ENCODE results near the gene ARHGAP27. TPM values are rescaled to one million over a fixed set of nuclear protein-coding genes. Genes with fewer than 3 reads are reported as not detected.

The ARHGAP27 gene
- total and polyA plus RNA-seq, 9 of the 15 experiments (the other 6 are each of a cell fraction or from before 2014, with no cell fraction given), result 0.04 to 4.6 (median 2.1) TPM

DNA sequence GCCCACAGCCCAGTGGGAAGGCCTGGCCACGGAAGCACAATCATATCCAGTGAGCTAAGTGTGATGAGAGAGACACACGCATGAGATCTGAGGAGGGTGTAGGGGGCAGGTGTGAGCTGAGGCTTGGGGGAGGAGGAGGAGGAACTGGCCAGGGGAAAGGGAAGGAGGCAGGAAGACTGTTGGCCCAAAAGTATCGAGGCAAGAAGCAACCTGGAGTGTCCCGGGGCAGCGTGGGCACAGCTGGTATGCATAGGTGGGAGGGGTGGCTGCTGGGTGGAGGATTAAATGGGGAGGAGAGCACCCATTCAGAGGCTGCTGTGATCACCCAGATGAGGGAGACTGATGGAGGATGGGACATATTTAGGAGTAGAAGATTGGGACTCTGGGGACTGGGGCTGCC, 41.4 kb downstream of the ARHGAP27 start:
- TF ChIP-seq ATF7 (IDR thresholded peaks at IDR 0.05) (no peak), NFATC3 (IDR thresholded peaks at IDR 0.05) (no peak), ZNF668 (CRISPR knock-in tag; IDR thresholded peaks at IDR 0.05) (no peak), ETV5 (CRISPR knock-in tag; IDR thresholded peaks at IDR 0.05; ENCODE audit: low read depth) (no peak), NCOA4 (IDR thresholded peaks at IDR 0.05; ENCODE audit: partially characterized antibody) (no peak), MCM5 (IDR thresholded peaks at IDR 0.05; ENCODE audit: low read depth) (no peak), NEUROD1 (IDR thresholded peaks at IDR 0.05; ENCODE audit: borderline replicate concordance, low read depth, low read length, partially characterized antibody) (no peak)
- TF ChIP-seq, protein P1, sequence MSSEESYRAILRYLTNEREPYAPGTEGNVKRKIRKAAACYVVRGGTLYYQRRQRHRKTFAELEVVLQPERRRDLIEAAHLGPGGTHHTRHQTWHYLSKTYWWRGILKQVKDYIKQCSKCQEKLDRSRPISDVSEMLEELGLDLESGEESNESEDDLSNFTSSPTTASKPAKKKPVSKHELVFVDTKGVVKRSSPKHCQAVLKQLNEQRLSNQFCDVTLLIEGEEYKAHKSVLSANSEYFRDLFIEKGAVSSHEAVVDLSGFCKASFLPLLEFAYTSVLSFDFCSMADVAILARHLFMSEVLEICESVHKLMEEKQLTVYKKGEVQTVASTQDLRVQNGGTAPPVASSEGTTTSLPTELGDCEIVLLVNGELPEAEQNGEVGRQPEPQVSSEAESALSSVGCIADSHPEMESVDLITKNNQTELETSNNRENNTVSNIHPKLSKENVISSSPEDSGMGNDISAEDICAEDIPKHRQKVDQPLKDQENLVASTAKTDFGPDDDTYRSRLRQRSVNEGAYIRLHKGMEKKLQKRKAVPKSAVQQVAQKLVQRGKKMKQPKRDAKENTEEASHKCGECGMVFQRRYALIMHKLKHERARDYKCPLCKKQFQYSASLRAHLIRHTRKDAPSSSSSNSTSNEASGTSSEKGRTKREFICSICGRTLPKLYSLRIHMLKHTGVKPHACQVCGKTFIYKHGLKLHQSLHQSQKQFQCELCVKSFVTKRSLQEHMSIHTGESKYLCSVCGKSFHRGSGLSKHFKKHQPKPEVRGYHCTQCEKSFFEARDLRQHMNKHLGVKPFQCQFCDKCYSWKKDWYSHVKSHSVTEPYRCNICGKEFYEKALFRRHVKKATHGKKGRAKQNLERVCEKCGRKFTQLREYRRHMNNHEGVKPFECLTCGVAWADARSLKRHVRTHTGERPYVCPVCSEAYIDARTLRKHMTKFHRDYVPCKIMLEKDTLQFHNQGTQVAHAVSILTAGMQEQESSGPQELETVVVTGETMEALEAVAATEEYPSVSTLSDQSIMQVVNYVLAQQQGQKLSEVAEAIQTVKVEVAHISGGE (CRISPR knock-in tag; IDR thresholded peaks at IDR 0.05), result no peak
- TF ChIP-seq, protein P2, sequence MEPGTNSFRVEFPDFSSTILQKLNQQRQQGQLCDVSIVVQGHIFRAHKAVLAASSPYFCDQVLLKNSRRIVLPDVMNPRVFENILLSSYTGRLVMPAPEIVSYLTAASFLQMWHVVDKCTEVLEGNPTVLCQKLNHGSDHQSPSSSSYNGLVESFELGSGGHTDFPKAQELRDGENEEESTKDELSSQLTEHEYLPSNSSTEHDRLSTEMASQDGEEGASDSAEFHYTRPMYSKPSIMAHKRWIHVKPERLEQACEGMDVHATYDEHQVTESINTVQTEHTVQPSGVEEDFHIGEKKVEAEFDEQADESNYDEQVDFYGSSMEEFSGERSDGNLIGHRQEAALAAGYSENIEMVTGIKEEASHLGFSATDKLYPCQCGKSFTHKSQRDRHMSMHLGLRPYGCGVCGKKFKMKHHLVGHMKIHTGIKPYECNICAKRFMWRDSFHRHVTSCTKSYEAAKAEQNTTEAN (CRISPR knock-in tag; IDR thresholded peaks at IDR 0.05), result no peak
- no TSS peak for BruUV-seq (replicated peaks)
- ChIA-PET POLR2A (interaction anchor here (0.5 to 0.8 kb wide), 2 partner anchors 55 to 114 kb away, joined by 3 to 4 read pairs; no protein-coding TSS in a partner anchor), CTCF (ENCODE audit: low intra/inter-chr PET ratio) (no interaction called here)
- Histone ChIP-seq H2AFZ (ENCODE audit: low read depth, low read length) (no peak overlapping the region), H3K4me1 (replicated peaks in 1 of 2; ENCODE audit: control insufficient read depth in 2 of 2, insufficient read depth in 2 of 2, low read length in 2 of 2) (peaks cover 14 to 25% of the 10 kb centered on the region in 2 experiments; a peak in 4 of 5 replicates), H3K9me1 (ENCODE audit: control insufficient read depth, insufficient read depth, low read length) (no peaks in the 10 kb centered on the region), H3K9ac (ENCODE audit: insufficient read depth in 1 of 2, low read depth in 2 of 2, low read length in 2 of 2) (no peak overlapping the region), H4K20me1 (replicated peaks; ENCODE audit: control insufficient read depth, insufficient read depth, low read length) (no peaks in the 10 kb centered on the region; the same call in none of the 2 replicates), H3K27me3 (ENCODE audit: control insufficient read depth in 2 of 2, insufficient read depth in 2 of 2, low read length in 2 of 2) (peaks cover 0 to 11% of the 10 kb centered on the region in 2 experiments; a peak in 3 of 5 replicates), H3K4me2 (ENCODE audit: insufficient read depth, low read length) (no peak overlapping the region), H3K79me2 (ENCODE audit: control insufficient read depth, insufficient read depth, low read length) (no peaks in the 10 kb centered on the region), H3K4me3 (no peak overlapping the region), H3K36me3 (ENCODE audit: control insufficient read depth, insufficient read depth, low read length) (no peaks in the 10 kb centered on the region), H3K9me3 (replicated peaks; ENCODE audit: control insufficient read depth, insufficient read depth, low read depth, low read length) (no peaks in the 10 kb centered on the region), H3K27ac (ENCODE audit: extremely low read depth, low read depth, low read length) (no peak overlapping the region)
- ATAC-seq (no peak), FAIRE-seq (no peak), DNase-seq (ENCODE audit: extremely low read depth in 1 of 4, low spot score in 3 of 4) (no peak)
- WGBS (ENCODE audit: insufficient coverage, low coverage, missing lambda C conversion rate), result 12% methylated on average over 5 of the region's 5 CpGs
- intact Hi-C loops (cut with micrococcal nuclease), result loop anchor here (10.0 kb wide), 1 partner anchor 464 kb away; no protein-coding TSS in a partner anchor
- in situ Hi-C loops (cut with MboI), result no loop called here
